Measurements from ENCODE around the gene ZNF740.
"Not testable (repeated sequence)": the region's sequence is repeated elsewhere in the genome, so short reads cannot be mapped to it uniquely, and the experiment has no call there.

Gene ZNF740

GRCh38 chr12:53202316-53202715, 21.8 kb downstream of the ZNF740 start:
- H3K4me1 ChIP-seq (ENCODE audit: control insufficient read depth, insufficient read depth, low read length, unreplicated experiment) = peaks cover 19% of the 10 kb centered on the region

GRCh38 chr12:53204351-53204750, 23.8 kb downstream of the ZNF740 start:
- no peaks in the 10 kb centered on the region for H3K36me3 ChIP-seq (ENCODE audit: insufficient read depth, low read length)
- no peak overlapping the region for H3K27ac ChIP-seq (ENCODE audit: low read depth, low read length)
- H3K4me3 ChIP-seq (ENCODE audit: low read depth, low read length) = no peak overlapping the region
- H2AFZ ChIP-seq (ENCODE audit: low read length, unreplicated experiment) = no peak overlapping the region
- peaks cover 19% of the 10 kb centered on the region for H3K4me1 ChIP-seq (ENCODE audit: control insufficient read depth, insufficient read depth, low read length, unreplicated experiment)
- H3K79me2 ChIP-seq (ENCODE audit: control insufficient read depth, insufficient read depth, low read length, unreplicated experiment) = no peaks in the 10 kb centered on the region
- no peaks in the 10 kb centered on the region for H3K27me3 ChIP-seq (ENCODE audit: insufficient read depth, low read length)

More at GRCh38 chr12:53202316-53202715, 21.8 kb downstream of the ZNF740 start:
- H3K36me3 ChIP-seq (ENCODE audit: insufficient read depth, low read length); H2AFZ ChIP-seq (ENCODE audit: low read length, unreplicated experiment); H3K79me2 ChIP-seq (ENCODE audit: control insufficient read depth, insufficient read depth, low read length, unreplicated experiment); H3K4me3 ChIP-seq (ENCODE audit: low read depth, low read length); H3K27me3 ChIP-seq (ENCODE audit: insufficient read depth, low read length); H3K27ac ChIP-seq (ENCODE audit: low read depth, low read length): not testable (repeated sequence)

- H3K27ac ChIP-seq (ENCODE audit: low read depth, low read length) = peak overlapping the region; percentile 73
- H3K79me2 ChIP-seq (ENCODE audit: control insufficient read depth, insufficient read depth, low read length, unreplicated experiment) = no peaks in the 10 kb centered on the region
- H3K36me3 ChIP-seq (ENCODE audit: insufficient read depth, low read length) = peaks cover 5% of the 10 kb centered on the region; the same call in 1 of the 2 replicates
- H2AFZ ChIP-seq (ENCODE audit: low read length, unreplicated experiment) = peak overlapping the region; percentile 58
- H3K4me1 ChIP-seq (ENCODE audit: control insufficient read depth, insufficient read depth, low read length, unreplicated experiment) = peaks cover 19% of the 10 kb centered on the region
- no peaks in the 10 kb centered on the region for H3K27me3 ChIP-seq (ENCODE audit: insufficient read depth, low read length)
- H3K4me3 ChIP-seq (ENCODE audit: low read depth, low read length) = 0 out of 2 replicates have a peak overlapping the region, but pooled peaks have one; percentile 27
These were observed 25.4 kb downstream of the ZNF740 start for GRCh38 chr12:53205747-53206419.

- peaks cover 10% of the 10 kb centered on the region; the same call in 1 of the 2 replicates for H3K36me3 ChIP-seq (ENCODE audit: insufficient read depth, low read length)
- no peaks in the 10 kb centered on the region for H3K79me2 ChIP-seq (ENCODE audit: control insufficient read depth, insufficient read depth, low read length, unreplicated experiment)
- H3K27me3 ChIP-seq (ENCODE audit: insufficient read depth, low read length) = no peaks in the 10 kb centered on the region
- peak within 1 kb of the TSS; percentile 58 for H2AFZ ChIP-seq (ENCODE audit: low read length, unreplicated experiment)
- H3K27ac ChIP-seq (ENCODE audit: low read depth, low read length) = peak within 1 kb of the TSS; percentile 73
- peaks cover 19% of the 10 kb centered on the region for H3K4me1 ChIP-seq (ENCODE audit: control insufficient read depth, insufficient read depth, low read length, unreplicated experiment)
- 0 out of 2 replicates have a peak within 1 kb of the TSS, but pooled peaks have one; percentile 27 for H3K4me3 ChIP-seq (ENCODE audit: low read depth, low read length)
These were observed 26.5 kb downstream of the ZNF740 start, which contains the start of gene ITGB7 for GRCh38 chr12:53207042-53207441. Gene ITGB7 (minus strand): TSS chr12:53207251. CDS start chr12:53200443, 6,808 bp downstream.

GRCh38 chr12:53208435-53208834, 27.9 kb downstream of the ZNF740 start:
- H3K4me1 ChIP-seq (ENCODE audit: control insufficient read depth, insufficient read depth, low read length, unreplicated experiment) = peaks cover 25% of the 10 kb centered on the region
- H2AFZ ChIP-seq (ENCODE audit: low read length, unreplicated experiment) = no peak overlapping the region
- no peaks in the 10 kb centered on the region for H3K27me3 ChIP-seq (ENCODE audit: insufficient read depth, low read length)
- no peak overlapping the region for H3K27ac ChIP-seq (ENCODE audit: low read depth, low read length)
- no peaks in the 10 kb centered on the region for H3K79me2 ChIP-seq (ENCODE audit: control insufficient read depth, insufficient read depth, low read length, unreplicated experiment)
- H3K36me3 ChIP-seq (ENCODE audit: insufficient read depth, low read length) = peaks cover 15% of the 10 kb centered on the region; the same call in 1 of the 2 replicates
- H3K4me3 ChIP-seq (ENCODE audit: low read depth, low read length) = no peak overlapping the region

- Histone ChIP-seq H2AFZ (ENCODE audit: low read length, unreplicated experiment) (no peak overlapping the region), H3K79me2 (ENCODE audit: control insufficient read depth, insufficient read depth, low read length, unreplicated experiment) (no peaks in the 10 kb centered on the region), H3K4me3 (ENCODE audit: low read depth, low read length) (no peak overlapping the region), H3K27ac (ENCODE audit: low read depth, low read length) (no peak overlapping the region), H3K36me3 (ENCODE audit: insufficient read depth, low read length) (peaks cover 15% of the 10 kb centered on the region; the same call in 1 of the 2 replicates), H3K27me3 (ENCODE audit: insufficient read depth, low read length) (no peaks in the 10 kb centered on the region), H3K4me1 (ENCODE audit: control insufficient read depth, insufficient read depth, low read length, unreplicated experiment) (peaks cover 25% of the 10 kb centered on the region)
These were observed 28.4 kb downstream of the ZNF740 start for GRCh38 chr12:53208877-53209463.

- H2AFZ ChIP-seq (ENCODE audit: low read length, unreplicated experiment) = no peak overlapping the region
- H3K4me1 ChIP-seq (ENCODE audit: control insufficient read depth, insufficient read depth, low read length, unreplicated experiment) = peaks cover 32% of the 10 kb centered on the region
- no peaks in the 10 kb centered on the region for H3K27me3 ChIP-seq (ENCODE audit: insufficient read depth, low read length)
- peaks cover 15% of the 10 kb centered on the region; the same call in 1 of the 2 replicates for H3K36me3 ChIP-seq (ENCODE audit: insufficient read depth, low read length)
- no peak overlapping the region for H3K4me3 ChIP-seq (ENCODE audit: low read depth, low read length)
- H3K27ac ChIP-seq (ENCODE audit: low read depth, low read length) = no peak overlapping the region
- H3K79me2 ChIP-seq (ENCODE audit: control insufficient read depth, insufficient read depth, low read length, unreplicated experiment) = peaks cover 3% of the 10 kb centered on the region
These were observed 30.3 kb downstream of the ZNF740 start for GRCh38 chr12:53210843-53211242.

GRCh38 chr12:53211476-53212381, 31.2 kb downstream of the ZNF740 start:
- Histone ChIP-seq H3K27ac (ENCODE audit: low read depth, low read length) (no peak overlapping the region), H3K4me1 (ENCODE audit: control insufficient read depth, insufficient read depth, low read length, unreplicated experiment) (peaks cover 32% of the 10 kb centered on the region), H3K79me2 (ENCODE audit: control insufficient read depth, insufficient read depth, low read length, unreplicated experiment) (peaks cover 12% of the 10 kb centered on the region), H2AFZ (ENCODE audit: low read length, unreplicated experiment) (no peak overlapping the region), H3K27me3 (ENCODE audit: insufficient read depth, low read length) (no peaks in the 10 kb centered on the region), H3K4me3 (ENCODE audit: low read depth, low read length) (no peak overlapping the region), H3K36me3 (ENCODE audit: insufficient read depth, low read length) (peaks cover 15% of the 10 kb centered on the region; the same call in 1 of the 2 replicates)

GRCh38 chr12:53212931-53213330, 32.4 kb downstream of the ZNF740 start:
- Histone ChIP-seq H3K4me3 (ENCODE audit: low read depth, low read length) (no peak overlapping the region), H3K36me3 (ENCODE audit: insufficient read depth, low read length) (peaks cover 15% of the 10 kb centered on the region; the same call in 1 of the 2 replicates), H3K27ac (ENCODE audit: low read depth, low read length) (peak overlapping the region; percentile 32; the same call in 1 of the 2 replicates), H3K79me2 (ENCODE audit: control insufficient read depth, insufficient read depth, low read length, unreplicated experiment) (peaks cover 22% of the 10 kb centered on the region), H2AFZ (ENCODE audit: low read length, unreplicated experiment) (no peak overlapping the region), H3K27me3 (ENCODE audit: insufficient read depth, low read length) (no peaks in the 10 kb centered on the region), H3K4me1 (ENCODE audit: control insufficient read depth, insufficient read depth, low read length, unreplicated experiment) (peaks cover 41% of the 10 kb centered on the region)

GRCh38 chr12:53213348-53213747, 32.8 kb downstream of the ZNF740 start:
- H2AFZ ChIP-seq (ENCODE audit: low read length, unreplicated experiment) = no peak overlapping the region
- H3K36me3 ChIP-seq (ENCODE audit: insufficient read depth, low read length) = peaks cover 15% of the 10 kb centered on the region; the same call in 1 of the 2 replicates
- peak overlapping the region; percentile 32; the same call in 1 of the 2 replicates for H3K27ac ChIP-seq (ENCODE audit: low read depth, low read length)
- H3K4me1 ChIP-seq (ENCODE audit: control insufficient read depth, insufficient read depth, low read length, unreplicated experiment) = peaks cover 46% of the 10 kb centered on the region
- no peak overlapping the region for H3K4me3 ChIP-seq (ENCODE audit: low read depth, low read length)
- no peaks in the 10 kb centered on the region for H3K27me3 ChIP-seq (ENCODE audit: insufficient read depth, low read length)
- peaks cover 27% of the 10 kb centered on the region for H3K79me2 ChIP-seq (ENCODE audit: control insufficient read depth, insufficient read depth, low read length, unreplicated experiment)

Measured in ACC112 (cell line).